ENCODE data around the gene GRAMD1A.
"Not testable (repeated sequence)": the region's sequence is repeated elsewhere in the genome, so short reads cannot be mapped to it uniquely, and the experiment has no call there.

GRAMD1A gene

GRCh38 chr19:34997071-34997617, 3.0 kb upstream of the GRAMD1A start:
- DNase-seq (ENCODE audit: low read depth), result no peak
- TF ChIP-seq CTCF (conservative IDR thresholded peaks at IDR 0.05; ENCODE audit: control insufficient read depth, insufficient read depth, low read depth, low read length), result no peak
- no peak overlapping the region for H3K4me3 ChIP-seq (ENCODE audit: control insufficient read depth, low read depth, low read length)

DNA sequence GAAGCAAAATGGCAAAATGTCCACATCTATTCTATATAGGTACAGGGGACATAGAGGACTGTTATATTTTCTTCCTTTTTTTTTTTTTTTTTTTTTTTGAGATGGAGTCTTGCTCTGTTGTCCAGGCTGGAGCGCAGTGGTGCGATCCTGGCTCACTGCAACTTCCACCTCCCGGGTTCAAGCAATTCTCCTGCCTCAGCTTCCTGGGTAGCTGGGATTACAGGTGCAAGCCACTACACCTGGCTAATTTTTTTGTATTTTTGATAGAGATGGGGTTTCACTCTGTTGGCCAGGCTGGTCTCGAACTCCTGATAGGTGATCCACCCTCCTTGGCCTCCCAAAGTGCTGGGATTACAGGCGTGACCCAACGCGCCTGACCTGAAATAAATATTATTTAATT, 1.9 kb upstream of the GRAMD1A start:
- H3K4me3 ChIP-seq (ENCODE audit: control insufficient read depth, low read depth, low read length); DNase-seq (ENCODE audit: low read depth): not testable (repeated sequence)

DNA sequence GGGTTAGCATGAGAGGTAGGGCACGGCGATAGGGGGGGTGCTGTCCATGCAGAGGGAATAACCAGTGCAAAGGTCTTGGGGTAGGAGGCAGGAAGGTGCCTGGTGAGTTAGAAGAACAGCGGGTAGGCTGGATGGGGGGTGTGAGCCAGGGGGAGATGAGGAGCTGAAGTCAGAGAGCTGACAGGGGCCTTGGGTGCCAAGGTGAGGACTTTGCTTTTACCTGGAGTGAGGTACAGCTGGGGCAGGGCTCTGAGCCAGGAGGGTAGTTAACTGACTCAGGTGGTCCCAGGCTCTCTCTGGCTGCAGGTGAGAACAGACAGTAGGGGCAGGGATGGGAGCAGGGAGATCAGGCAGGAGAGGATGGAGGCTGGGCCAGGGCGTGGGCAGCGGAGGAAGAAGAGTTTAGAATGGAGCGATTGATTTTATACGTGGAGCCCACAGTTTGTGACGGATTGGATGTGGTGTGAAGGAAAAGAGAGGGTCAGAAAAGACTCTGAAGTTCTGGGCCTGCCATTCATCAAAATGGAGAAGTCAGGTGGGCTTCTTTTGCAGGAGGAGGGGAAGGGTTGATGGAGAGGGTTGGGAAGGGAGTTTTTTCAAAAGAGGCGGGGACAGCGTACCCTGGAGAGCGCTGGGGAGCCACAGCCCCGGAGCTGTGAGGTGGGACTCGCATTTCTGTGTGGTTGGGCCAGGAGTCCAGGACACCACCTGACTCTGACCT, 1.2 kb upstream of the GRAMD1A start:
- DNase-seq (ENCODE audit: low read depth), result no peak
- peak overlapping the region; percentile 62 for H3K4me3 ChIP-seq (ENCODE audit: control insufficient read depth, low read depth, low read length)
- TF ChIP-seq CTCF (conservative IDR thresholded peaks at IDR 0.05; ENCODE audit: control insufficient read depth, insufficient read depth, low read depth, low read length), result no peak

- TF ChIP-seq CTCF (conservative IDR thresholded peaks at IDR 0.05; ENCODE audit: control insufficient read depth, insufficient read depth, low read depth, low read length), result no peak
- no peak for DNase-seq (ENCODE audit: low read depth)
- H3K4me3 ChIP-seq (ENCODE audit: control insufficient read depth, low read depth, low read length), result peak overlapping the region; percentile 68
These were observed 169 bp downstream of the GRAMD1A start for GRCh38 chr19:35000338-35000646.

DNA sequence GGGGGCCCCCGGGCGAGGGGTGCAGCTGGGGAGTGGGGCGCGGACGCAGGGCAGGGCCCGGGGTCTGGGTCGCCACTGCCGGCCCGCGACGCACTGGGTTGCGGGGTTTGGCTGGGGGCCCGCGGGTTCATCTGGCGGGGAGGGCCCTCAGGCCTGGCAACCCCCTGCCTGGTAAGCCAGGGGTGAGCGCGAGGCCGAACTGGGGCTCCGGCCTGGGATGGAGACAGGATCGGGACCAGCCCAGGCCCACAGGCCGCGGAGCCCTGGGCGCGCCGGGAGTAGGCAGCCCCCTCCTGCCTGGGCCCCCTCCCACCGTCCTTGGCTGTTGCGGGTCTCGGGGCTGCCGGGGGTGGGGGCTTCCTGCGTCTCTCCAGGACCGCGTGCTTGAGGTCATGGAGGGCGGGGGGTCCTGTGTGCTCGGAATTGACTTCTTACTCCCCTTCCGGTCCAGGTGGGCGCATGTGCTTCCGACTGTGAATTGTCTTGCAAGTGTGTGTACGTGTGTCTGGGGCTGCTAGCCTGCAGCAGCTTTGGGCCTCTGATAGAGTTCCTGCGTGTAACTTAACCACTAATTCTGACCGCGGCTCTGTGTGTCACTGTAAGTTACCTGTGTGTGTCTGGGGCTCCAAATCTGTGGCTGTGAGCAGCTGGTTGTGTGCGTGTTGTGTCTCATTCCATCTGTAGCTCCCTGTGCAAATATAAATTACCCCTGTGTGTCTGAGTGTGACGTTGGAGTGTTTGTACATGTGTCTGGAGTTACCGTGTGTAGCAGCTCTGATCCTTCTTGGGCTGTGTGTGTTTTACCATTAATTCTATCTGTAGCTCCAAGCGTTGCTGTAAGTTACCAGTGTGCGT, 751 bp downstream of the GRAMD1A start:
- peak; percentile 40 for DNase-seq (ENCODE audit: low read depth)

DNA sequence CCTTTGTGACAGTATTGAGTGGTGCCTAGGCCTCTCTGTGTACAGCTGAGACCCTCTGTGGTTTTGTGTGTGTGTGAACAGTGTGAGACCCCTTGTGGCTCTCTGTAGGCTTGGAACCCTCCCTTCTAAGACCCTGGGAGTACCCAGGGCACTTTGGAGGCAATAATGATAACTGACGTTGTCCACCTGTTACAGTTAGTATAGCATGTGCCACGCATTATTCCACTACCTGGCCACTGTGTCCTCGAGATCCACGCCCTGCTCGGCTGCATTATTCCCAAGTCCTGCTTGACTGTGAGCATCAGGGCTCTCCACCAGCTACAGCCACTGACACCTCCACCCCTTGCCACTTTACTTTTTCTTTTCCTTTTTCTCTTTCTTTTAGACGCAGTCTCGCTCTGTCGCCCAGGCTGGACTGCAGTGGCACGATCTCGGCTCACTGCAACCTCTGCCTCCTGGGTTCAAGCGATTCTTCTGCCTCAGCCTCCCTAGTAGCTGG, 2.0 kb downstream of the GRAMD1A start:
- TF ChIP-seq CTCF (conservative IDR thresholded peaks at IDR 0.05; ENCODE audit: control insufficient read depth, insufficient read depth, low read depth, low read length), result no peak
- no peak overlapping the region for H3K4me3 ChIP-seq (ENCODE audit: control insufficient read depth, low read depth, low read length)

More for the DNA sequence above, 751 bp downstream of the GRAMD1A start:
- TF ChIP-seq CTCF (conservative IDR thresholded peaks at IDR 0.05; ENCODE audit: control insufficient read depth, insufficient read depth, low read depth, low read length), result no peak
- peak overlapping the region; percentile 68 for H3K4me3 ChIP-seq (ENCODE audit: control insufficient read depth, low read depth, low read length)

More for the DNA sequence above, 2.0 kb downstream of the GRAMD1A start:
- no peak for DNase-seq (ENCODE audit: low read depth)

Data from fibroblast of mammary gland (primary cell).